ENCODE data around the gene PHYHIPL.

Gene PHYHIPL

DNA sequence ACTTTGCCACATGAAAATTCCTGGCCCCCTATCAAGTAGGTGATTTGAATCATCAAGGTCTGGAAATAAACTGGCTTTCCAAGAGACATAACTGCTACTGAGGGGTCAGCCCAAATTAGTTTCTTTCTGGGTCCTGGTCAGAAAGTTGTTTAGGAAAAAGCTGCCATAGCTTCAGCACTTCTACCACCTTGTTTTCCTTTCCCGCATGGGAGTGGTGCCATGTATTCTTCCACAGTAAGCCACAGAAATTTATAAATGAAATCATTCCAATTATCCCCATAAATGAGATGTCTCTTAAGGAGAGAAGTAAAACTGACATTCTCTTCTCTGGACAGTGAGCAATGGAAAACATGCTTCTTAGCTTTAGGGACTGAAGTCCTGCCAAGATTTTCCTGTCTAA lies 80.8 kb downstream of the PHYHIPL start:
- DNase-seq (ENCODE audit: low spot score), result no peak

DNA sequence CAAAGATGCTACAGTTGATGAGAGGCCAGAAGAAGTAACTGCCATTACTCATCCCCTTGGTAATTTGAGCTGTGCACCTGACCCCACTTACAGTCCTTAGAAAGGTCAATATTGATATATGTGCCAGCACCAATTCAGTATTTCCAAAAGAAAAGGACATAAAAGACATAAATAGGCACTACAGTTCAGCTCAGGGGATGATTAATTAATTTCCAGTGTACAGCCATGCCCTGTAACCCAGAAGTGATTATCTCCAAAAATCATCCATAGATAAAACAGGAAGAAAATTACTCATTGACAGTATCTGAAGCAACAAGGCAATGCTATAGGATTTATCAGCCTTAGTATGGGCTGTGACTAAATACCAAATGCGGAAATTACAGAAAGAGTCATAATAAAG lies 82.4 kb downstream of the PHYHIPL start:
- no peak for DNase-seq (ENCODE audit: low spot score)

- no peak for DNase-seq (ENCODE audit: low spot score)
These were observed 88.7 kb downstream of the PHYHIPL start for GRCh38 chr10:59265141-59265540.

DNA sequence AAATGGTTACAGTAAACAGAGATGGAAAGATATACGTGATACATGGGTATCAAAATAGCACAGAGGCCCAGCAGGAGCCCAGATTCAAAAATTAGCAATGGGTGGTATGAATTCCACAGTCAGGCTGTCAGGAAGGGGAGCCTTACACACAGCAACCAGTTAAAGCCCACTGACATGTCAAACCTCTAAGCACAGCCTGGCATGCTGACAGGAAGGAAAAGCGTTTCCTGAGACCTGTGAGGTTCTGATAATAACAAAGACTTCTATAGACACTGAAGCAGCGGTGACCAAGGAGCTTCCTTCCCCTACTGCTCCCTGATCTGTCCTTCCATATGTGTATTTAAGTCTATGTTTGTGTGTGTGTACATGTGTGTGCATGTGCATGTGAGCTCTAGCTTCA lies 89.9 kb downstream of the PHYHIPL start:
- DNase-seq (ENCODE audit: low spot score), result no peak

DNA sequence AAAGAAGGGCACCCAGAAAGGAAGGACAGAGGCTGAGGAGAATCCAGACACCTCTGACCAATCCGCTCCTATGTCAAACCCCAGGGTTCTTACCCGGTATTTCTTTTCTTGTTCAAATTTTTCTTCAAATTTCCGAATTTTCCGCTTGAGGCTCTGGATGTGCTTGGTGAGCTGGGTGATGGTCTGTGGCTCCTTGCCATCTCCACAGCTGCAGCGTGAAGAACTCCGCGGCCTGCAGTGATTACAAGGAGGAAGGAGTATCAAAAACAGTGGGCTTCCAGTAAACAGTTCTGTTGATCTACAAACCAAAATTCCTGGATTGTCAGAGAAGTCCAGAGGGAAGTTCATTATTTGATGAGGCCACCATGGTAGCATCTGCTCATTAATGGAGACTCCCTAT lies 92.0 kb downstream of the PHYHIPL start:
- DNase-seq (ENCODE audit: low spot score), result no peak

DNA sequence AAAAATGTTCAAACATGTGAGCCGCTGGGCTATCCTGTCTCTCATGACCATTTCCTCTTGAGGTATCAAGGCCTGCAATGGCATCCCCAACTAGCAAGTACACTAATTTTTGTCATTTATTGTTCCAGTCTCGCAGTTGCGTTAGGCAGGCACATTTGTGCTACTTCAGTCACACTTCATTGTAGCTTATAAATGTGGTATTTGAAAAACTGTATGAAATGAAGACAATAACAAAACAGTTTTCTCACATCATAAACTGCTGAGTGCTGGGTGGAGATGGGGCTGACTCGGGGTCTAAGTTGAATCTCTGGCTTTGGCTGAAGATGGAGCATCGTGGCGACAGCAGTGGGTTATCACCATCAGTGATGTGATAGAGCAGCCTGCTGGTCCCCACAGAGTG lies 93.2 kb downstream of the PHYHIPL start:
- no peak for DNase-seq (ENCODE audit: low spot score)

- DNase-seq (ENCODE audit: low spot score), result no peak
These were observed 94.0 kb downstream of the PHYHIPL start for GRCh38 chr10:59270492-59270891.

- no peak for DNase-seq (ENCODE audit: low spot score)
These were observed 94.7 kb downstream of the PHYHIPL start for GRCh38 chr10:59271160-59271559.

DNA sequence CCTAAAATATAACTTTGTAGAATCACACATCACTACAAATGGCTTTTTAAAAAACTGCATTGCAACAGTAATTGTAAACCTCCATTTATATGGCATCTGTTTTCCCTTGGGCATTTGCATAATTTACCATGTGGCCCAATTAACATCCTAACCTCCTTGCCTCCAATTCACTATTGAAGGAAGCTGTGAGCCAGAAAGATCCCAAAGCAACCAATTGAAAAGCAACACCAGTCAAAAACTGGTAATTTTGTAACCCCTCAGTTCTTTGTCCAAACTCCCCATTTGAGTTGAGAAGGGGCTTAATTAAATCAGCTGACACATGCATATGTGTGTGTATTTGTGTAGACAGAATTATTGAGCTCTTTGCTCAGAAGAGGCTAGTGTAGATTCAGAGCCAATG lies 95.6 kb downstream of the PHYHIPL start:
- DNase-seq (ENCODE audit: low spot score), result no peak

- no peak for DNase-seq (ENCODE audit: low spot score)
These were observed 97.0 kb downstream of the PHYHIPL start for GRCh38 chr10:59273445-59273844.

- DNase-seq (ENCODE audit: low spot score), result no peak
These were observed 99.7 kb downstream of the PHYHIPL start for GRCh38 chr10:59276133-59276532.

- no peak for DNase-seq (ENCODE audit: low spot score)
These were observed 100.5 kb downstream of the PHYHIPL start for GRCh38 chr10:59276919-59277318.

GRCh38 chr10:59279476-59279875 lies 103.0 kb downstream of the PHYHIPL start:
- DNase-seq (ENCODE audit: low spot score), result no peak

DNA sequence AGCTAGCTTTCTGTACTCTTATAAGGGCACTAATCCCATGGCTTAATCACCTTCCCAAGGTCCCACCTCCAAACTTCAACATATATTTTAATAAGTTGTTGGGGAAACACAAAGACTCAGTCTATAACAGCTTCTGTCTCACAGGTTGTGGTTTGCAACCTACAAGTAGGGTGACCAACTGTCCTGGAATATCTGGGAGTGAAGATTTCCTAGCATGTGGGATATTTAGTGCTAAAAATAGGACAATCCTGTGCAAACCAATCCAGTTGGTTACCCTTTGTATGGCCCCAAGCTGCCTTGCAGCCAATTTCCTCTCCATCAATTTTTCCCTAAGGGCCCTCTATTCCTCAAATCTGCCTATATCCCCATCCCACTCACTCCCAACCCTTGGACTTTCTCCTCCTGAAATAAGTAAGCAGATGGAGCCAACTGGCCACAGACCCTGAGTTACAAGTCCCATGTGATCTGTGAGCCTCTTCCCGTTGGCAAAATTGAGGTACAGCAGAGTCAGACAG lies 103.6 kb downstream of the PHYHIPL start:
- DNase-seq (ENCODE audit: low spot score), result no peak

DNA sequence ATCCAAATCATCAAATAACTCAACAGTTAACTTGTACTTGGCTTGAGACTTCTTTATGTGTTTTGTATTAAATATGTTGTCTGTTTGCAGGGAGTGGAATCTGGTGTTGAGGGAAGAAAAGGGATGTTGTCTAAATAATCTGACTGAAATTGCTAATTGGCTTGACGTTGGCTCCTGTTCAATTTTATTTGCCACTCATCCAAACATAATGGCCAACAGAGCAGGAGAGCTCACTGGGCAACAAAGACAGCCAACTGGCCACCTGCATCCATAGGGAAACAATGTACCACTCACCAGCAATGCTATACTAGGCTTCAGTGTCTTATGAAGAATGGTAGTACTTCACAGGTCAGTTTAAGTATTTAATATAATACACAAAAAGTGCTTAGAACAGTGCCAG lies 105.4 kb downstream of the PHYHIPL start:
- no peak for DNase-seq (ENCODE audit: low spot score)

GRCh38 chr10:59283456-59284091 lies 107.1 kb downstream of the PHYHIPL start:
- DNase-seq (ENCODE audit: low spot score), result no peak

- no peak for DNase-seq (ENCODE audit: low spot score)
These were observed 107.9 kb downstream of the PHYHIPL start for GRCh38 chr10:59284118-59284975.

GRCh38 chr10:59285073-59285472 lies 108.6 kb downstream of the PHYHIPL start:
- no peak for DNase-seq (ENCODE audit: low spot score)

GRCh38 chr10:59285848-59286247 lies 109.4 kb downstream of the PHYHIPL start:
- no peak for DNase-seq (ENCODE audit: low spot score)

- DNase-seq (ENCODE audit: low spot score), result no peak
These were observed 111.3 kb downstream of the PHYHIPL start for GRCh38 chr10:59287587-59288255.

DNA sequence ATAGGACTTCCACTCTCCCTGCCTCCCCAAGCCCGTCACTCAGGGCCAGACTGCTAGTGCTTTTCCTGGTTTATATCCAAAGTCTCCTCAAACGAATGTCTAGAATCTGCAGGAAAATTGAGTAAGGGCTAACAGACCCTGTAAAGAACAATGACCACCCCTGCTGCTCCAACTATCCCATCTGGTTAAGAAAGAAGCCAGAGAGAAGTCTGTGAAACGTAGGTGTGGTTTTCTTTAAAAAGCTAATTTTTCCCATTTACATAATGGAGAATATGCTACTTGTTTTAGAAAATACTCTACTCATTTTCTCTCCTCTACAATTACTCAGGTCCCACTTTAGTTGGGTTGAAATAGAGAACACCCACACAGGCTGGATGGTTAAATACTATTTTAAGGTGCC lies 113.4 kb downstream of the PHYHIPL start:
- no peak for DNase-seq (ENCODE audit: low spot score)

DNA sequence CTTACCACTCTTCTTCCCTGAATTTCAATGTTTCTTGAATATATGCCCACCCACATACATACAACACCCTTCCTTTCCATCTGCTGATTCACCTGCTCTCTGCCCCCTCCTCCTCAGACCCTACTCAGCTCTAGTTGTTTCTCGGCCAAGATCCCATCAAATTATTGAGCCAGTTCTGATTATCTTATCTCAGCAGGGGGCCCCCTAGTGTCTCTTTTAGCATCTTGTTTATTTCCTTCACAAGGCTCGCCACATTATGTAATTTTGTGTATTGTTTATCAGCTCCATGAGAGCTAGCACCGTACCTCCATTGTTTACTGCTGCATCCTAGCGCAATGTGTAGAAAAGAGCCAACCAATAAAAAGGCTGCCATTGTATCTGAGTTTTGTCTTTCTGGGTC lies 114.0 kb downstream of the PHYHIPL start:
- no peak for DNase-seq (ENCODE audit: low spot score)

All from activated CD4-positive, alpha-beta T cell treated with anti-CD3 and anti-CD28 coated beads, Interleukin-2, Interleukin-4, amounts not matched to agents 100 ng/mL and 50 ng/mL, durations not matched to agents 16 hours and 8 hours (primary cell).